Esophagus muscularis mucosa (tissue), 3 donors: Measurements from ENCODE around the gene MAML3.

Experiments
- POLR2AphosphoS5 ChIP-seq, 2 donors: sonication (generic); formaldehyde crosslinking; IDR thresholded peaks; one replicate each; pipeline ENCODE4 v1.6.1; 2017; ENCODE audit warnings: antibody characterized with exemption in 2 of 2
- TF ChIP-seq, protein P1 (sequence below), 3 experiments: fragments of 200-600 bp in 2 of 3; fragments of 450-650 bp in 1 of 3; sonication (generic) in 2 of 3; IDR thresholded peaks; one replicate each; pipeline ENCODE4 v1.5.1; 2017 to 2019; ENCODE audit warnings: antibody characterized with exemption in 3 of 3, mild to moderate bottlenecking in 2 of 3, moderate library complexity in 1 of 3

DNA sequence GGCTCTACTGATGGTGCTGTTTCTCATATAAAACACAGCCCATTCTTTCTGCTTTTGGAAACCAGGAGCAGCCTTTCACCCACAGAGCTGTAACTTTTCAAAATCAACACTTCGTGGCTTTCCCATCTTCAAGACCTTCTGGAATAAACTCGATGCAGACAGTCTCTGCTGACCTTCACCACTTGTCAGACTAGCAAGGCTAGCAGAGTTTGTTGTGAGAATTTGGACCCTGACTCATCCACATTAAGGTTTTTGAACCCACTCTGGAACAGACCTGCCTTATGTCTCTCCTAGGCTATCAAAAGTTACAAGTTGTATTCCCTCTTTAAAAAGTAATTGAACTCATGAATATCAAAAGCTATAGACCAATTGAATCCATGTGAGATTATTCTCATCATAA lies 88.6 kb downstream of the MAML3 start:
- TF ChIP-seq, protein P1, sequence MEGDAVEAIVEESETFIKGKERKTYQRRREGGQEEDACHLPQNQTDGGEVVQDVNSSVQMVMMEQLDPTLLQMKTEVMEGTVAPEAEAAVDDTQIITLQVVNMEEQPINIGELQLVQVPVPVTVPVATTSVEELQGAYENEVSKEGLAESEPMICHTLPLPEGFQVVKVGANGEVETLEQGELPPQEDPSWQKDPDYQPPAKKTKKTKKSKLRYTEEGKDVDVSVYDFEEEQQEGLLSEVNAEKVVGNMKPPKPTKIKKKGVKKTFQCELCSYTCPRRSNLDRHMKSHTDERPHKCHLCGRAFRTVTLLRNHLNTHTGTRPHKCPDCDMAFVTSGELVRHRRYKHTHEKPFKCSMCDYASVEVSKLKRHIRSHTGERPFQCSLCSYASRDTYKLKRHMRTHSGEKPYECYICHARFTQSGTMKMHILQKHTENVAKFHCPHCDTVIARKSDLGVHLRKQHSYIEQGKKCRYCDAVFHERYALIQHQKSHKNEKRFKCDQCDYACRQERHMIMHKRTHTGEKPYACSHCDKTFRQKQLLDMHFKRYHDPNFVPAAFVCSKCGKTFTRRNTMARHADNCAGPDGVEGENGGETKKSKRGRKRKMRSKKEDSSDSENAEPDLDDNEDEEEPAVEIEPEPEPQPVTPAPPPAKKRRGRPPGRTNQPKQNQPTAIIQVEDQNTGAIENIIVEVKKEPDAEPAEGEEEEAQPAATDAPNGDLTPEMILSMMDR (IDR thresholded peaks at IDR 0.05) = no peak
- no peak for TF ChIP-seq POLR2AphosphoS5 (IDR thresholded peaks at IDR 0.05)
